ENCODE data around the gene INIP. TPM values are rescaled to one million over a fixed set of nuclear protein-coding genes. Genes with fewer than 3 reads are reported as not detected.

The INIP gene
- polyA plus RNA-seq, 1 experiment = 29.2 TPM

- Histone ChIP-seq H3K9me3 (ENCODE audit: control insufficient read depth, insufficient read depth, low read length) (no peaks in the 10 kb centered on the region), H3K4me3 (ENCODE audit: low read depth, low read length) (no peak overlapping the region), H3K27ac (ENCODE audit: low read depth, low read length) (no peak overlapping the region), H3K27me3 (ENCODE audit: control insufficient read depth, insufficient read depth, low read length) (no peaks in the 10 kb centered on the region)
- CTCF ChIA-PET = no interaction called here
- POLR2A ChIA-PET = no interaction called here
- no peak for DNase-seq (ENCODE audit: low read depth, low spot score)
- TF ChIP-seq CTCF (IDR thresholded peaks at IDR 0.05; ENCODE audit: low read depth, low read length) = no peak
Observed at GRCh38 chr9:112757282-112757883, 39.5 kb upstream of the INIP start.

- H3K27ac ChIP-seq (ENCODE audit: low read depth, low read length) = peak overlapping the region; percentile 22
- POLR2A ChIA-PET = no interaction called here
- no peaks in the 10 kb centered on the region for H3K9me3 ChIP-seq (ENCODE audit: control insufficient read depth, insufficient read depth, low read length)
- CTCF ChIA-PET = no interaction called here
- H3K27me3 ChIP-seq (ENCODE audit: control insufficient read depth, insufficient read depth, low read length) = no peaks in the 10 kb centered on the region
- no peak overlapping the region for H3K4me3 ChIP-seq (ENCODE audit: low read depth, low read length)
- TF ChIP-seq CTCF (IDR thresholded peaks at IDR 0.05; ENCODE audit: low read depth, low read length) = no peak
- DNase-seq (ENCODE audit: low read depth, low spot score) = no peak
Observed at GRCh38 chr9:112755675-112756074, 37.8 kb upstream of the INIP start.

- H3K9me3 ChIP-seq (ENCODE audit: control insufficient read depth, insufficient read depth, low read length) = no peaks in the 10 kb centered on the region
- CTCF ChIA-PET = no interaction called here
- no peak overlapping the region for H3K4me3 ChIP-seq (ENCODE audit: low read depth, low read length)
- DNase-seq (ENCODE audit: low read depth, low spot score) = no peak
- POLR2A ChIA-PET = interaction anchor here (0.5 kb wide), 1 partner anchor 8 kb away, joined by 3 read pairs; no protein-coding TSS in a partner anchor
- peak overlapping the region; percentile 68 for H3K27ac ChIP-seq (ENCODE audit: low read depth, low read length)
- TF ChIP-seq CTCF (IDR thresholded peaks at IDR 0.05; ENCODE audit: low read depth, low read length) = no peak
- H3K27me3 ChIP-seq (ENCODE audit: control insufficient read depth, insufficient read depth, low read length) = no peaks in the 10 kb centered on the region
Observed at GRCh38 chr9:112755016-112755427, 37.1 kb upstream of the INIP start.

GRCh38 chr9:112754578-112754977 is 36.7 kb upstream of the INIP start:
- no peak for DNase-seq (ENCODE audit: low read depth, low spot score)
- Histone ChIP-seq H3K9me3 (ENCODE audit: control insufficient read depth, insufficient read depth, low read length) (no peaks in the 10 kb centered on the region), H3K27ac (ENCODE audit: low read depth, low read length) (peak overlapping the region; percentile 68), H3K4me3 (ENCODE audit: low read depth, low read length) (no peak overlapping the region), H3K27me3 (ENCODE audit: control insufficient read depth, insufficient read depth, low read length) (no peaks in the 10 kb centered on the region)
- POLR2A ChIA-PET = no interaction called here
- TF ChIP-seq CTCF (IDR thresholded peaks at IDR 0.05; ENCODE audit: low read depth, low read length) = no peak
- CTCF ChIA-PET = no interaction called here

GRCh38 chr9:112753725-112754124 is 35.8 kb upstream of the INIP start:
- H3K27me3 ChIP-seq (ENCODE audit: control insufficient read depth, insufficient read depth, low read length) = no peaks in the 10 kb centered on the region
- no peak for TF ChIP-seq CTCF (IDR thresholded peaks at IDR 0.05; ENCODE audit: low read depth, low read length)
- ChIA-PET POLR2A (interaction anchor here (1.0 kb wide), 1 partner anchor 9 kb away, joined by 3 read pairs; no protein-coding TSS in a partner anchor), CTCF (no interaction called here)
- DNase-seq (ENCODE audit: low read depth, low spot score) = peak; percentile 67
- H3K27ac ChIP-seq (ENCODE audit: low read depth, low read length) = peak overlapping the region; percentile 66
- H3K4me3 ChIP-seq (ENCODE audit: low read depth, low read length) = no peak overlapping the region
- H3K9me3 ChIP-seq (ENCODE audit: control insufficient read depth, insufficient read depth, low read length) = no peaks in the 10 kb centered on the region

All from AG04450 (cell line).